Dermis microvascular lymphatic vessel endothelial cell (primary cell): ENCODE data around the gene FAM53A. TPM values are rescaled to one million over a fixed set of nuclear protein-coding genes. Genes with fewer than 3 reads are reported as not detected.

Experiments
- DNase-seq, 2 donors: peaks; one replicate each; pipeline versions ENCODE4 v3.0.0 to v3.0.0-alpha.2; 2010; ENCODE audit warnings: low read depth in 2 of 2
- total RNA-seq: library from RNA; depleted of rRNA; stranded (reverse); fragments of >200 nt; gene quantifications from 2 replicates; pipeline ENCODE4 v1.2.1, GENCODE V29; 2014

The FAM53A gene
- total RNA-seq, 1 donor from 2014 or later, result 0.26 TPM

DNA sequence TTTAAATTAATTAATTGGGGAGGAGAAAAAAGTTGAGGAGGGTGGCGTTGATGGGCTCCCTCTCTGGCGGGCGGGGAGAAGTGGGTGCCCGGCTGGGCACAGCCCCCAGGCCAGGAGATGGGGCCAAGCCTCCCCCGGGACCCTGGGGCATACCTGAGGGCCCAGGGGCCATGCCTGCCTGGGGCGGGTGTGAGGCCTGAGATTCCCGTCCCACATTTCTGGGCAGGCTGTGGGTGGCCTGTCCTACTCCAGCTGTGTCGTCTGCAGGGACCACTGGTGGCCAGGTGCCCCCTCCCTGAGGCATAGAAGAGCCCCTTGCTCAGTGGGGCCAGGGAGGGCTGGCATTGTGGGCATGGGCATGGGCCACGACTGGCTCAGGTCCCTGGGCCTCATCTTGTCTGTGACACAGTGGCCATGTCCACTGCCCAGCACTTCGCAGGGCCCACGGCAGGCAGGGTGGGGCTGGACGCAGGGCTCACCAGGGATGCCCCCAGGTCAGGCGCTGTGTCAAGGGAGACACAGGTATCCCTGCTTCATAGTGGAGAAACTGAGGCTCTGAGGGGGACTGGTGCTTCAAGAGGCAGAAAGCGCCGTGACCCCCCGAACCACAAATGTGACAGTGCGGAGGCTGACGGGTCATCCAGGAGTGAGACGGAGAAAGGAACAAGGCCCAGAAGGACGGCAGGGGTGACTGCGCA is 60.1 kb downstream of the FAM53A start:
- DNase-seq, result no peak

DNA sequence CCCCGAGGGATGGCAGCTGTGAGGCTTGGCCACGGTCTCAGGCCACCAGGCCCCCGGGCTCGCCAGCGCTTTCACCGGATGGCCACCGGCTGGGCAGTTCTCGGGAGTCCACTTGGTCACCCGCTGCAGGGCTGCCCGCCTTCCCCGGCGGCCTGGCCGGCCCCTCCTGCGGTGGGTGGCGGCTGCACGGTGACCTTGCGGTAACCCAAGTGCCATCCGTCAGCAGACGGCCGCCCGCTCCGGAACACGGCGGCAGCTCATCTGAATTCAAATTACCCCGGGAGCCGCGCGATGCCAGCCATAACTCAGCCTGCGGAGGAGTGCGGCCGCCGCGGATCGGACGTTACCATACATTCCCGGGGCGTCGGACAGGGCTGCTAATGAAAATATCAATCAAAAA is 60.7 kb downstream of the FAM53A start:
- no peak for DNase-seq

- no peak for DNase-seq
Observed at GRCh38 chr4:1622956-1623355, 61.2 kb downstream of the FAM53A start.

DNA sequence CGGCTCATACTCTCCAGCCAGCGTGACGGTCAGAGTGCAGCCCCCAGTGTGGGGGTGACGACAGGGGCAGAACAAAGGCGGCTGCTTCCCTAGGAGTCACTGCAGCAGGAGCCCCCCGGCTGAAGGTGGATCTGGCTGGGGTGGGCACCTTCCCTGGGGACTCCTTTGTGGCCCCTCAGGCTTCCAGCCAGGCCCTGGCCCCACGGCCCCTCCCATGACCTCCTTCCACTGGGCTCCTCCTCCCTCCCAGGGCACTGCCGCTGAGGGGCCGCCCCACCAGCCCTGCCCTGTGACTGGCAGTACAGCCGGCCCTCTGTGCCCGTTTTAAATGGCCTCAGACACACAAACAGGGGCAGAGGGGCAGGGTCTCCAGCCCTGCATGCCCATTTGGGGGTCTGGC is 61.9 kb downstream of the FAM53A start:
- DNase-seq, result no peak

- DNase-seq, result no peak
Observed at GRCh38 chr4:1621526-1621925, 62.6 kb downstream of the FAM53A start.

DNA sequence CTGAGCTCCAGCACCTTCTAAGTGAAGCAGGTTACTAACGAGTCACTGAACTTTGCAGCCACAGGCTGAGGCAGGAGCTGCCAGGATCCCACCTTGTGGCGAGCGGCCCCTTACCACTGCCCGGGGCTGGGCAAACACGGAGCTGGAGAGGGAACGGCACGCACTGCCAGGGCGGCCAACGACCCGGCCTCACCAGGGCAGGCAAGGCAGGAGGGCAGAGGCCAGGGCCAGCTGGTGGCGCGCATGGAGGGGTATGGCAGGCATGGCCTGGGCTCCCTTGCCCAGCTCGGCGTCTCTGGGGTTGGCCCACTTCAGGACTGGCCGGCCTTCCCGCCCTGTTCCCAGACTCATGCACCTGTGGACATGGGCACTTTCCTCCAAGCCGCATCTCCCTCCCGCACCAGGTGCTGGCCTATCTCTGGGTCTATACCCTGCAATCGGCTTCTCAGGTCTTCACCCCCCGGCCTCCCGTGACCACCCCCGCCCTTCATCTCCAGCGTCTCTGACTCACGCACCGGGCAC is 64.9 kb downstream of the FAM53A start:
- DNase-seq, result no peak

GRCh38 chr4:1618438-1618837 is 65.7 kb downstream of the FAM53A start:
- no peak for DNase-seq

- DNase-seq, result no peak
Observed at GRCh38 chr4:1616557-1616930, 67.6 kb downstream of the FAM53A start.

DNA sequence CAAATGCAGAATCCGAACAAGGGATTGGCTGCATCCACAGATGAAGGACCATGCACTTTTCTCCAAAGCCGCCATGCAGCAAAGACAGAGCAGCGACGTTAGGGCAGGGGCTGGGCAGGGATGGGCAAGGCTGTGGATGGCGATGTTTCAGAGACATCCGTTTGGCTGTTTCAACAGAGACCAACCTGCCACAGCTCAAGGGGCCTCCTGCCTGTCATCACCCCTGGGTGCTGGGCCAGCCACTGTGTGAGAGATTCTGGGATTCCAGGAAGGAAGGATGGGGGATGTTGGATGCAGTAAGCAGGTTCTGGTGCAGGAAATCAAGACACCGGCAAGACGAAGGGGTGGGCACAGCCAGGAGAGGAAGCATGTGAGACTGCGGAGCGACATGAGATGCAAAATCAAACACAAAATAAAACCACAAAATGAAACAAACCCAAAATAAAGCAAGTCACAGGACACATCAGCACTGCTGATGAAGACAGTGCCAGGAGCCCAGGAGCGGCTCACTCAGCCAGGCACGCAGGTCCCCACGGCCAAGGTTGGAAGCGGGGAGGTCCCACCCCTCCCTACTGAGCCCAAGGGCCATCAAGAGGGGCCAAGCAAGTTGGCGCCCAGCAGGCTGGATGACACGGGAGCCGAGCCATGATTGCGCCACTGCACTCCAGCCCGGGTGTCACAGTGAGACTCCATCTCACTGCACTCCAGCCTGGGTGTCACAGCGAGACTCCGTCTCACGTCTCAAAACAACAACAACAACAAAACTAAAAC is 68.1 kb downstream of the FAM53A start:
- DNase-seq, result no peak

- DNase-seq, result no peak
Observed at GRCh38 chr4:1614854-1615595, 69.1 kb downstream of the FAM53A start.

DNA sequence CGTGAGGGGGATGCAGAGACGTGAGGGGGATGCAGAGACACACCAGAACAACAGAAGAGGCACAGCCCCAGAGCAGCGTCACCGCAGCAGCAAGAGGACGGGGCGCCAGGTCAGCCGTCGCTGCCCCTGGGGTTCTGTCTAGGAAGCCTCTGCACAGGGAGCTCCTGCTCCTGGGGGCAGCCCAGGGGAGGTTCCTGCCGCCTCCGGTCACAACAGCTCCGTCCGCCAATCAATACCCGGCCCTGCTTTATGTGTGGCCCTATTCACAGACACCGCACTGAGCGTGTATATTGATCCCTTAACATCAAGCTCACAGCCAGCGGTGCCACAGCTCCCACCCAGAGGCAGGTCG is 69.6 kb downstream of the FAM53A start:
- no peak for DNase-seq

DNA sequence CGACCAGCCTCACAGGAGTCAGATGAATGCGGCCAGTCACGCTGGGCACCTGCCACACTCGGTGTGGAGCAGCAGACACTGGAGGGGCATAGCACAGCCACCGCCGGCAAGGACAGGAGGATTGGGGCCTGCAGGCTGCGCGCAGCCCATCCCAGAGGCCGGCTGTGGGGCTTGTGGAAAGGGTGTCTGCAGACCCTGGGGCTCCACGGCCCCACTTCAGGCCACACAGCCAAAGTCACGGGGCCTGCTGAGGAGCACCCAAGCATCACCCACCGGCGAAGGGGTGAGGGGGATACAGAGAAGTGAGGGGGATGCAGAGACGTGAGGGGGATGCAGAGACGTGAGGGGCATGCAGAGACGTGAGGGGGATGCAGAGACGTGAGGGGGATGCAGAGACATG is 70.1 kb downstream of the FAM53A start:
- no peak for DNase-seq

DNA sequence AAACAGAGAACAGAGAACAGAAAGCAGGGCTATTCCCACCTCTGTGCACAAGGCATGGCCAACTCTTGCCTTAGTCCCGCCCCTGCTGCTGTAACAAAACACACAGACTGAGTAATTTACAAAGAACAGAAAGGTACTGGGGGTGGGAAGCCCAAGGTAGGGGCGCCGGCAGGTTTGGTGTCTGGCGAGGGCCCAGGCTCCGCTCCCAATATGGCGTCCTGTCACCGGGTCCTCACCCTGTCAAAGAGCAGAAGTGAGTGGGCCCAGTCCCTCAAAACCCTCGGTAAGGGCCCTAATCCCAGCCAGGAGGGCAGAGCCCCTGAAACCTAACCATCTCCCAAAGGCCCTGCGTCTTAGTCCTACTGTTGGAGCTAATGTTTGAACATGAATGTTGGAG is 71.0 kb downstream of the FAM53A start:
- DNase-seq, result no peak

- no peak for DNase-seq
Observed at GRCh38 chr4:1612278-1613098, 71.6 kb downstream of the FAM53A start.

GRCh38 chr4:1611501-1611870 is 72.6 kb downstream of the FAM53A start:
- no peak for DNase-seq

DNA sequence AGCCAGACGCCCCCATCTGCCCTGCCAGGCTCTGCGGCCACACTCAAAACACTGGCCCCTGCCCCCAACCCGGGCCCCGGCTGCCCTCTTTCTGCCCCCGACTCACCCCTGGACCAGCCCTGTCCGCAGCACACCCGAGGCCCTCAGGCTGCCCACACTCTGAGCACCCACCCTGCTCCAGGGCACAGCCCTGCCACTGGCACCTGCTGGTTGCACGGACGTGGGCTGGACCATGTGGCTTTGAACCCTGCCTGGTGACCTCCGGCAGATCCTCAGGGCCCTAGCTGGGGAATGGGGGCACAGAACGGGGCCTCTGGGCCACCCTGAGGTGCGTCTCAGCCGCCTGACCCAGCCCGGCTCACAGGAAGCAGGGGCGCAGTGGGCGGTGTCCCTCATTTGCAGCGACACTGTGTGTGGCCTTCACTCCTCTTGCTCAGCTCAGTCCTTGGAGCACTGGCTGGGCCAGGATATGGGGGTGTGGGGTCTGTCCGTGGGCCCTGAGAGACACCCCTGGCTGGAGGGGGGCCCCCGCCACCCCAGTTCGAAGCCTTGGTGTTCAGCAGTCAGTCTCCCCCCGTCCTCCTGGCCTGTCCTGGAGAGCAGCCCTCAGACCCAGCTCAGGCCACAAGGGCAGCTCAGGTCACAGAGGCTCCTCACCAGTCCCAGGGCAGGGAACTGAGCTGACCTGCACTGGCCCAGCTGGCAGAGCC is 73.2 kb downstream of the FAM53A start:
- no peak for DNase-seq

GRCh38 chr4:1609901-1610790 is 74.0 kb downstream of the FAM53A start:
- no peak for DNase-seq

- DNase-seq, result no peak
Observed at GRCh38 chr4:1608821-1609500, 75.2 kb downstream of the FAM53A start.

DNA sequence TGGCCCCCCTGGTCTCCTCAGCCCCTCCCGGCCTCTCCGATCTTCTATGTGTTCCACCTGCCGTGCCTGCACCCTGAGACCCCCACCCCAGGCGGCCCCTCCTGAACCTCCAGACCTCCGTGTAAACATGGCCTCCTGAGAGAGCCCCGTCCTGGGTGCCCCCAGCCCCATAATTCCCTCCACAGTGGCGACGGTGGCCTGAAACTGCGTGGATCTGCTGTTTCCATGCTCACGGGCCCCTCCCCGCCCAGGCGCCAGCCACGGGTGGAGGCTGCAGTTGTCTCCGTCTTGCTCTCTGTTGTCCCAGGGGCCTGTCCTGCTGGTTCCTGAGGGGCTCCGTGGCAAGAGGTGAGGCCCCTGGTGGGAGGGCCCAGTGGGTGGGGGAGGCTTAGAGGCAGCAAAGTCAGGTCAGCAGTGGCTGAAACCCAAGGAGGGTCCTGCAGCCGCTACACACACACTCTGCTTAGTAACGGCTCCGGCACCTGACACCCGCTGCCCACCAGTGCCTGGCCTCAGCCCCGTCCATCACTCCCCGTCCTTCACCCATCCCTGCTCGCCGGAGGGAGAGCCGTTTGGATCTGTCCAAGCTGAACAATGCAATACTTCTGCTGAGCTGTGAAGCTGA is 75.8 kb downstream of the FAM53A start:
- no peak for DNase-seq
